ENCODE data around the gene TMEM135.

Gene TMEM135

GRCh38 chr11:87258171-87258833, 220.6 kb downstream of the TMEM135 start:
- TF ChIP-seq YY1 (IDR thresholded peaks at IDR 0.05; ENCODE audit: low read depth) (no peak), CEBPB (IDR thresholded peaks at IDR 0.05) (no peak), FOXM1 (IDR thresholded peaks at IDR 0.05; ENCODE audit: borderline replicate concordance, low read depth) (no peak), ZBTB7A (IDR thresholded peaks at IDR 0.05; ENCODE audit: low read depth) (no peak), EGR1 (IDR thresholded peaks at IDR 0.05) (no peak), RAD21 (IDR thresholded peaks at IDR 0.05; ENCODE audit: low read depth) (no peak), NFIC (IDR thresholded peaks at IDR 0.05) (no peak), CREB1 (IDR thresholded peaks at IDR 0.05; ENCODE audit: low read depth) (no peak), TEAD4 (IDR thresholded peaks at IDR 0.05) (no peak), USF1 (IDR thresholded peaks at IDR 0.05) (no peak), REST (IDR thresholded peaks at IDR 0.05; ENCODE audit: low read depth) (no peak), TAF1 (IDR thresholded peaks at IDR 0.05; ENCODE audit: low read depth) (no peak), TCF12 (IDR thresholded peaks at IDR 0.05; ENCODE audit: low read depth) (no peak), EP300 (IDR thresholded peaks at IDR 0.05; ENCODE audit: borderline replicate concordance) (no peak), MAX (IDR thresholded peaks at IDR 0.05) (no peak)

DNA sequence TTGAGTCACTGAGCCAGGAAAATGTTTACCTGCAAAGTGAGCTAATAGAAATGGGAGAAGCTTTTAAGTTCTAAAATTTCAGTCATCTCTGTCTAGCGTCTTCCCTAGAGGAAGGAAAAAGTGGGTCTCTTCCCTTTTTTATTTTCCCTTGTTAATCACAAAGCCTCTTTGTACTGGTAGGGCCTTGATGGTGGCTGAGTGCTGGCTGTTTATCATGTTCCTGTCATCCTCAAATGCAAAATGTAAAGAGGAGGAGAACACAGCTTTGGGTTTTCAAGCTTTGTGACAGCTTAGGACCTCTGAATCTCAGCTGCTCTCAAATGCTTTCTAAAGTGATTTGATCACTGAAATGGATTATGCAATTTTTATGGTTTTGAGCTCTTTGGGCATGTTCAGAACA, 222.0 kb downstream of the TMEM135 start:
- TF ChIP-seq REST (IDR thresholded peaks at IDR 0.05; ENCODE audit: low read depth) (no peak), MAX (IDR thresholded peaks at IDR 0.05) (no peak), TEAD4 (IDR thresholded peaks at IDR 0.05) (no peak), NFIC (IDR thresholded peaks at IDR 0.05) (no peak), RAD21 (IDR thresholded peaks at IDR 0.05; ENCODE audit: low read depth) (no peak), TAF1 (IDR thresholded peaks at IDR 0.05; ENCODE audit: low read depth) (no peak), EP300 (IDR thresholded peaks at IDR 0.05; ENCODE audit: borderline replicate concordance) (no peak), CREB1 (IDR thresholded peaks at IDR 0.05; ENCODE audit: low read depth) (no peak), TCF12 (IDR thresholded peaks at IDR 0.05; ENCODE audit: low read depth) (no peak), ZBTB7A (IDR thresholded peaks at IDR 0.05; ENCODE audit: low read depth) (no peak)

DNA sequence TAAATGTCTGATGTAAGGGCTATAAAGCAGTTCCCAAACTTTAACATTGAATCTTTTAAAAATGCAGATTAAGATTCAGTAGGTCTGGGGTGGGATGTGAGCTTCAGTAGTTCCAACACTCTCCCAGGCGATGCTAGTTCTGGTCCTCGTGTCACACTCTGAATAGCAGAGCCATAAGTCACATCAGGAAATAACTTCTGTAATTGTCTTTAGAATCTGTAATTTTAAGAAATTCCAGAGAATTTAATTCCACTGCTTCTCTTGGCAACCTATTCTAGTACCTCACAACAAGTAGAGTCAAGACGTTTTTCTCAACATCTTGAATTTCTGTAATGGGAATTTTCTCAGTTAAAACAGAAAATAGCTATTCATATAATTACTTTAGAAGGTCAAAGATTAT, 223.1 kb downstream of the TMEM135 start:
- TF ChIP-seq NFIC (IDR thresholded peaks at IDR 0.05) (no peak), TEAD4 (IDR thresholded peaks at IDR 0.05) (no peak), MAX (IDR thresholded peaks at IDR 0.05) (no peak), EGR1 (IDR thresholded peaks at IDR 0.05) (no peak), FOXM1 (IDR thresholded peaks at IDR 0.05; ENCODE audit: borderline replicate concordance, low read depth) (no peak), TCF12 (IDR thresholded peaks at IDR 0.05; ENCODE audit: low read depth) (no peak), EP300 (IDR thresholded peaks at IDR 0.05; ENCODE audit: borderline replicate concordance) (no peak), REST (IDR thresholded peaks at IDR 0.05; ENCODE audit: low read depth) (no peak), RAD21 (IDR thresholded peaks at IDR 0.05; ENCODE audit: low read depth) (no peak), CREB1 (IDR thresholded peaks at IDR 0.05; ENCODE audit: low read depth) (no peak), USF1 (IDR thresholded peaks at IDR 0.05) (no peak)

DNA sequence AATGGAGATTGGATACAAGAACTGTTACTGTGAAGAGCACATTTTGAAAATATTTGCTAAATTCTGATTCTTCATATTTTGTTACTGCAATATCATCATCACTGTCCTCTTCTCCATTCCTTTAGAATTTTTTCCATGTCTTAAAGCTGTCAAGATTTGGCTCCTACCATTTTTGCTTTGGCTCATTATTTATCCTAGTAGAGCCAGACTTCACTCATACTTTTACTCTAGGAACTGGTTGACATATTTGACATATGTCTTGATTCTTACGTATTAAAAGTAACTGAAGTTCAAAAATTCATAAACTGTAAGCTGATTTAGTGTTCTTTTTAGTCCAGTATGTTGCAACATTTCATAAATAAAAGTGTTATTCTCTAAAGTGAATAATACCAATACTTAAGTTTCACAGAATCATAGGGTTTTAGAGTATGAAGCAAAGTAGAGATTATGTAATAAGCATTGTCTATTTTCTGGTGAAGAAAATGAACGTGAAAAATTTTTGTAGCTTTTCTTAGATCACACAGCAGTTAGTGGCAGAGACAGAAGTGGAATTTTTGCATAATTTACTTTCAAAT, 225.6 kb downstream of the TMEM135 start:
- TF ChIP-seq TEAD4 (IDR thresholded peaks at IDR 0.05) (no peak), NFIC (IDR thresholded peaks at IDR 0.05) (no peak), RAD21 (IDR thresholded peaks at IDR 0.05; ENCODE audit: low read depth) (no peak), YY1 (IDR thresholded peaks at IDR 0.05; ENCODE audit: low read depth) (no peak), EP300 (IDR thresholded peaks at IDR 0.05; ENCODE audit: borderline replicate concordance) (no peak), TAF1 (IDR thresholded peaks at IDR 0.05; ENCODE audit: low read depth) (no peak), CEBPB (IDR thresholded peaks at IDR 0.05) (no peak), USF1 (IDR thresholded peaks at IDR 0.05) (no peak)
